Thoracic aorta (tissue), 2 donors: ENCODE results near the gene LIG4. TPM values are rescaled to one million over a fixed set of nuclear protein-coding genes. Genes with fewer than 3 reads are reported as not detected.

Experiments
- ATAC-seq: fragments of 150-250 bp; one replicate; pipeline ENCODE4 v1.8.0; 2017; ENCODE audit warnings: low read depth; ENCODE audit not compliant: insufficient number of reproducible peaks, low FRiP score
- DNase-seq: peaks from one replicate; pipeline ENCODE4 v3.0.0-alpha.2; 2020; ENCODE audit warnings: low spot score
- H3K27ac ChIP-seq, 2 donors: fragments of 200-600 bp; sonication (generic); 1 replicate in 1 of 2; 2 replicates in 1 of 2; pipeline ENCODE4 v1.5.1; 2016; ENCODE audit warnings: mild to moderate bottlenecking in 2 of 2, moderate library complexity in 2 of 2
- H3K27me3 ChIP-seq: fragments of 200-600 bp; sonication (generic); replicated peaks from 2 replicates; pipeline ENCODE4 v1.6.0; 2016; ENCODE audit warnings: mild to moderate bottlenecking; ENCODE audit not compliant: insufficient read depth
- H3K36me3 ChIP-seq: fragments of 200-600 bp; sonication (generic); one replicate; pipeline ENCODE4 v1.5.1; 2016
- H3K4me1 ChIP-seq, 2 donors: fragments of 200-600 bp; sonication (generic); 1 replicate in 1 of 2; 2 replicates in 1 of 2; pipeline versions ENCODE4 v1.5.1 to v1.6.0; 2016; ENCODE audit warnings: low read depth in 2 of 2, mild to moderate bottlenecking in 1 of 2; ENCODE audit not compliant: control insufficient read depth in 1 of 2
- H3K4me3 ChIP-seq: fragments of 200-600 bp; sonication (generic); 2 replicates; pipeline ENCODE4 v1.5.1; 2016; ENCODE audit warnings: mild to moderate bottlenecking
- H3K9me3 ChIP-seq: fragments of 200-600 bp; sonication (generic); 2 replicates; pipeline ENCODE4 v1.5.1; 2016
- total RNA-seq, 2 donors: library from RNA; depleted of rRNA; stranded (reverse); fragments of >200 nt; gene quantifications; one replicate each; pipeline versions ENCODE4 v1.1.0 to v1.2.3, GENCODE V29; 2016
- TF ChIP-seq, protein P1 (sequence below): fragments of 200-600 bp; sonication (generic); IDR thresholded peaks from one replicate; pipeline ENCODE4 v1.5.1; 2019; ENCODE audit warnings: antibody characterized with exemption

LIG4 gene
- 10 to 100 TPM in 1 of 2 donors, 1 to 10 TPM in 1; 7.8 to 11.9 TPM for total RNA-seq

DNA sequence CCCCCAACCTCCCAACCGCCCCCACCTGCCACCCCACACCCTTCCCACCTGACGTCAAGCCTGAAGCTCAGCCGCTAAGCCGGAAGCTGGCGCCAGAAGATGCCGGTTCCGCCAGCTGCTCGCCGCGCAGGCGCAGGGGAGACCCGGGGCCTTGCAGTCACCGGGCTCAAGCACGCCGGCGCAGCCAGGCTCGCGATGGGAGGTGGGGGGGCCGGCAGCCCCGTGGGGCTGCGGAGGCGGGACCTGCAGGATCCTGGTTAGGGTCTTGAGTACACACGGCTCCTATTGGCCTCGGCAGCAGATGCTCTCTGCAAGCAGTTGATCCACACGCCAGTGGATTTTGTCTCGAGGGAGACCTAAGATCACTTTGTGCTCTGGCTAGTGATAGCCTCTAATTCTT, at the start of gene LIG4:
LIG4 (minus strand) TSS at position 101 of the 400 bp plus-strand sequence. CDS start 4,268 bp downstream, outside the sequence.
- TF ChIP-seq, protein P1, sequence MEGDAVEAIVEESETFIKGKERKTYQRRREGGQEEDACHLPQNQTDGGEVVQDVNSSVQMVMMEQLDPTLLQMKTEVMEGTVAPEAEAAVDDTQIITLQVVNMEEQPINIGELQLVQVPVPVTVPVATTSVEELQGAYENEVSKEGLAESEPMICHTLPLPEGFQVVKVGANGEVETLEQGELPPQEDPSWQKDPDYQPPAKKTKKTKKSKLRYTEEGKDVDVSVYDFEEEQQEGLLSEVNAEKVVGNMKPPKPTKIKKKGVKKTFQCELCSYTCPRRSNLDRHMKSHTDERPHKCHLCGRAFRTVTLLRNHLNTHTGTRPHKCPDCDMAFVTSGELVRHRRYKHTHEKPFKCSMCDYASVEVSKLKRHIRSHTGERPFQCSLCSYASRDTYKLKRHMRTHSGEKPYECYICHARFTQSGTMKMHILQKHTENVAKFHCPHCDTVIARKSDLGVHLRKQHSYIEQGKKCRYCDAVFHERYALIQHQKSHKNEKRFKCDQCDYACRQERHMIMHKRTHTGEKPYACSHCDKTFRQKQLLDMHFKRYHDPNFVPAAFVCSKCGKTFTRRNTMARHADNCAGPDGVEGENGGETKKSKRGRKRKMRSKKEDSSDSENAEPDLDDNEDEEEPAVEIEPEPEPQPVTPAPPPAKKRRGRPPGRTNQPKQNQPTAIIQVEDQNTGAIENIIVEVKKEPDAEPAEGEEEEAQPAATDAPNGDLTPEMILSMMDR, result no peak
- H3K27ac ChIP-seq, result peak within 1 kb of the TSS; percentile 51 to 64
- no peaks in the 10 kb centered on the region for H3K27me3 ChIP-seq
- H3K9me3 ChIP-seq, result no peaks in the 10 kb centered on the region
- ATAC-seq (peak; percentile 56), DNase-seq (peak; percentile 35)
- H3K36me3 ChIP-seq, result peaks cover 5% of the 10 kb centered on the region
- H3K4me1 ChIP-seq, result peaks cover 21 to 43% of the 10 kb centered on the region in 2 donors
- peak within 1 kb of the TSS; percentile 79 for H3K4me3 ChIP-seq

GRCh38 chr13:108263621-108264355, 48.5 kb upstream of the LIG4 start:
- Histone ChIP-seq H3K36me3 (no peaks in the 10 kb centered on the region), H3K4me1 (peaks cover 0 to 3% of the 10 kb centered on the region in 2 donors), H3K27me3 (no peaks in the 10 kb centered on the region), H3K4me3 (no peak overlapping the region), H3K9me3 (no peaks in the 10 kb centered on the region), H3K27ac (no peak overlapping the region)
- DNase-seq, result no peak
- TF ChIP-seq, protein P1, result no peak
- ATAC-seq, result no peak

- no peaks in the 10 kb centered on the region for H3K4me1 ChIP-seq
- no peak overlapping the region for H3K27ac ChIP-seq
- H3K27me3 ChIP-seq, result no peaks in the 10 kb centered on the region
- no peaks in the 10 kb centered on the region for H3K36me3 ChIP-seq
- ATAC-seq, result no peak
- no peaks in the 10 kb centered on the region for H3K9me3 ChIP-seq
- DNase-seq, result no peak
- TF ChIP-seq, protein P1, result no peak
- H3K4me3 ChIP-seq, result no peak overlapping the region
Measured at GRCh38 chr13:108257248-108257647, 41.9 kb upstream of the LIG4 start.

- DNase-seq (no peak), ATAC-seq (no peak)
- Histone ChIP-seq H3K27ac (no peak overlapping the region), H3K9me3 (no peaks in the 10 kb centered on the region), H3K36me3 (no peaks in the 10 kb centered on the region), H3K4me1 (no peaks in the 10 kb centered on the region), H3K4me3 (no peak overlapping the region), H3K27me3 (no peaks in the 10 kb centered on the region)
- TF ChIP-seq, protein P1, result no peak
Measured at GRCh38 chr13:108249150-108249549, 33.8 kb upstream of the LIG4 start.

DNA sequence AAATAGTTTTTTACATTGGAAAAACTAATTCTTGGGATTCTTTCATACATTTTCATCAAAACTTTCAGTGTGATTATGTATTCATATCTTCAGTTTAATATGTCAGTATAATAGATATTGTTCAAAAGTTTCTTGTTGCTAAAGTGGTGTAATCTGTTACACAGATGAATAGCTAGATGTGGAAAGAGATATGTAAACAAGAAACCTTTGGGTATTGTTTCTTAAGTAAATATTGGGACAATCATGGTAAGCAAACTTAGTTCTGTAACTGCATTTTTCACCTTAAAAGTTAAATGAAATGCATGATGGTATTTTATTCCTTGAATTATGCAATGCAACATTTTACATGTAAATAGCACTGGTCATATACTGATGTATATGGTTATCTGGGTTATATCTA, 15.0 kb upstream of the LIG4 start:
- H3K27ac ChIP-seq, result no peak overlapping the region
- H3K36me3 ChIP-seq, result no peaks in the 10 kb centered on the region
- H3K4me3 ChIP-seq, result no peak overlapping the region
- ATAC-seq (no peak), DNase-seq (no peak)
- TF ChIP-seq, protein P1, result no peak
- H3K27me3 ChIP-seq, result no peaks in the 10 kb centered on the region
- no peaks in the 10 kb centered on the region for H3K9me3 ChIP-seq
- no peaks in the 10 kb centered on the region for H3K4me1 ChIP-seq
